Neural progenitor cell (in vitro differentiated cells): Measurements from ENCODE around the gene PRR33. TPM values are rescaled to one million over a fixed set of nuclear protein-coding genes. Genes with fewer than 3 reads are reported as not detected.
"Not testable (repeated sequence)": the region's sequence is repeated elsewhere in the genome, so short reads cannot be mapped to it uniquely, and the experiment has no call there.

ENCODE experiments used
- DNase-seq: peaks from one replicate; pipeline ENCODE4 v3.0.0-alpha.2; 2016; ENCODE audit warnings: low spot score
- H2AFZ ChIP-seq: fragments of 200-600 bp; sonication (generic); replicated peaks from 2 replicates; pipeline ENCODE4 v1.6.1; 2016; ENCODE audit warnings: antibody characterized with exemption
- H3F3A ChIP-seq: fragments of 200-600 bp; sonication (generic); 2 replicates; pipeline ENCODE4 v1.6.1; 2016; ENCODE audit warnings: antibody characterized with exemption, low read depth
- H3K27ac ChIP-seq: fragments of 200-600 bp; sonication (generic); 2 replicates; pipeline ENCODE4 v1.5.1; 2016; ENCODE audit warnings: mild to moderate bottlenecking
- H3K27me3 ChIP-seq: fragments of 200-600 bp; sonication (generic); 2 replicates; pipeline ENCODE4 v1.6.1; 2016; ENCODE audit warnings: mild to moderate bottlenecking, moderate library complexity
- H3K36me3 ChIP-seq: fragments of 200-600 bp; sonication (generic); 2 replicates; pipeline ENCODE4 v1.5.1; 2016
- H3K4me1 ChIP-seq: fragments of 200-600 bp; sonication (generic); 2 replicates; pipeline ENCODE4 v1.6.1; 2016; ENCODE audit warnings: mixed run types
- H3K4me2 ChIP-seq: fragments of 200-600 bp; sonication (generic); 2 replicates; pipeline ENCODE4 v1.6.1; 2016
- H3K4me3 ChIP-seq: fragments of 200-600 bp; sonication (generic); 2 replicates; pipeline ENCODE4 v1.5.1; 2016
- H3K79me2 ChIP-seq: fragments of 200-600 bp; sonication (generic); 2 replicates; pipeline ENCODE4 v1.6.1; 2016; ENCODE audit warnings: low read depth
- H3K9ac ChIP-seq: fragments of 200-600 bp; sonication (generic); 2 replicates; pipeline ENCODE4 v1.6.1; 2016
- H3K9me3 ChIP-seq: fragments of 200-600 bp; sonication (generic); 2 replicates; pipeline ENCODE4 v1.5.1; 2016; ENCODE audit warnings: low read depth
- H4K20me1 ChIP-seq: fragments of 200-600 bp; sonication (generic); 2 replicates; pipeline ENCODE4 v1.6.1; 2016; ENCODE audit warnings: low read depth
- H3K27ac Mint-ChIP-seq: 3 replicates; pipeline ENCODE4 v1.8.0; 2021; ENCODE audit warnings: mixed read lengths
- H3K27me3 Mint-ChIP-seq: 2 replicates; pipeline ENCODE4 v1.8.0; 2022; ENCODE audit warnings: low read depth, mild to moderate bottlenecking, inconsistent platforms, moderate library complexity, mixed read lengths; ENCODE audit not compliant: insufficient read depth
- H3K36me3 Mint-ChIP-seq: 3 replicates; pipeline ENCODE4 v1.8.0; 2021; ENCODE audit warnings: mixed read lengths
- H3K4me1 Mint-ChIP-seq: 3 replicates; pipeline ENCODE4 v1.8.0; 2021; ENCODE audit warnings: mixed read lengths
- H3K4me3 Mint-ChIP-seq: 3 replicates; pipeline ENCODE4 v1.8.0; 2021; ENCODE audit warnings: mild to moderate bottlenecking, moderate library complexity, mixed read lengths
- H3K9me3 Mint-ChIP-seq: 3 replicates; pipeline ENCODE4 v1.8.0; 2020; ENCODE audit warnings: mixed read lengths
- EZH2 ChIP-seq: fragments of 200-600 bp; sonication (generic); IDR thresholded peaks from 2 replicates; pipeline ENCODE4 v1.6.1; 2017; ENCODE audit warnings: antibody characterized with exemption, mild to moderate bottlenecking, moderate library complexity
- EZH2phosphoT487 ChIP-seq: fragments of 200-600 bp; sonication (generic); IDR thresholded peaks from 2 replicates; pipeline ENCODE4 v1.6.1; 2017; ENCODE audit warnings: antibody characterized with exemption
- total RNA-seq: library from RNA; depleted of rRNA; stranded (reverse); fragments of >200 nt; gene quantifications from 2 replicates; pipeline ENCODE4 v1.2.3, GENCODE V29; 2015; ENCODE audit warnings: low replicate concordance
- TF ChIP-seq, protein P1 (sequence below): fragments of 200-600 bp; sonication (generic); IDR thresholded peaks from 2 replicates; pipeline ENCODE4 v1.5.1; 2017; ENCODE audit warnings: antibody characterized with exemption, mild to moderate bottlenecking

PRR33 gene
- total RNA-seq, 1 donor from 2014 or later, result not detected

- no peak for TF ChIP-seq EZH2
- TF ChIP-seq EZH2phosphoT487, result no peak
- TF ChIP-seq, protein P1, sequence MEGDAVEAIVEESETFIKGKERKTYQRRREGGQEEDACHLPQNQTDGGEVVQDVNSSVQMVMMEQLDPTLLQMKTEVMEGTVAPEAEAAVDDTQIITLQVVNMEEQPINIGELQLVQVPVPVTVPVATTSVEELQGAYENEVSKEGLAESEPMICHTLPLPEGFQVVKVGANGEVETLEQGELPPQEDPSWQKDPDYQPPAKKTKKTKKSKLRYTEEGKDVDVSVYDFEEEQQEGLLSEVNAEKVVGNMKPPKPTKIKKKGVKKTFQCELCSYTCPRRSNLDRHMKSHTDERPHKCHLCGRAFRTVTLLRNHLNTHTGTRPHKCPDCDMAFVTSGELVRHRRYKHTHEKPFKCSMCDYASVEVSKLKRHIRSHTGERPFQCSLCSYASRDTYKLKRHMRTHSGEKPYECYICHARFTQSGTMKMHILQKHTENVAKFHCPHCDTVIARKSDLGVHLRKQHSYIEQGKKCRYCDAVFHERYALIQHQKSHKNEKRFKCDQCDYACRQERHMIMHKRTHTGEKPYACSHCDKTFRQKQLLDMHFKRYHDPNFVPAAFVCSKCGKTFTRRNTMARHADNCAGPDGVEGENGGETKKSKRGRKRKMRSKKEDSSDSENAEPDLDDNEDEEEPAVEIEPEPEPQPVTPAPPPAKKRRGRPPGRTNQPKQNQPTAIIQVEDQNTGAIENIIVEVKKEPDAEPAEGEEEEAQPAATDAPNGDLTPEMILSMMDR, result no peak
- Histone ChIP-seq H3K27me3 (peaks cover 9% of the 10 kb centered on the region), H3K4me2 (no peak overlapping the region), H2AFZ (no peak overlapping the region), H3K9ac (no peak overlapping the region), H3F3A (no peaks in the 10 kb centered on the region), H3K4me1 (no peaks in the 10 kb centered on the region), H3K4me3 (no peak overlapping the region), H3K79me2 (no peaks in the 10 kb centered on the region), H3K36me3 (no peaks in the 10 kb centered on the region), H3K9me3 (no peaks in the 10 kb centered on the region), H4K20me1 (no peaks in the 10 kb centered on the region), H3K27ac (no peak overlapping the region)
- Mint-ChIP-seq H3K27me3 (peaks cover 9% of the 10 kb centered on the region), H3K27ac (peak overlapping the region; percentile 92), H3K4me3 (no peak overlapping the region), H3K9me3 (no peaks in the 10 kb centered on the region), H3K4me1 (peaks cover 30% of the 10 kb centered on the region), H3K36me3 (no peaks in the 10 kb centered on the region)
- DNase-seq, result no peak
Measured at GRCh38 chr11:1875093-1875850, 16.4 kb downstream of the PRR33 start.

DNA sequence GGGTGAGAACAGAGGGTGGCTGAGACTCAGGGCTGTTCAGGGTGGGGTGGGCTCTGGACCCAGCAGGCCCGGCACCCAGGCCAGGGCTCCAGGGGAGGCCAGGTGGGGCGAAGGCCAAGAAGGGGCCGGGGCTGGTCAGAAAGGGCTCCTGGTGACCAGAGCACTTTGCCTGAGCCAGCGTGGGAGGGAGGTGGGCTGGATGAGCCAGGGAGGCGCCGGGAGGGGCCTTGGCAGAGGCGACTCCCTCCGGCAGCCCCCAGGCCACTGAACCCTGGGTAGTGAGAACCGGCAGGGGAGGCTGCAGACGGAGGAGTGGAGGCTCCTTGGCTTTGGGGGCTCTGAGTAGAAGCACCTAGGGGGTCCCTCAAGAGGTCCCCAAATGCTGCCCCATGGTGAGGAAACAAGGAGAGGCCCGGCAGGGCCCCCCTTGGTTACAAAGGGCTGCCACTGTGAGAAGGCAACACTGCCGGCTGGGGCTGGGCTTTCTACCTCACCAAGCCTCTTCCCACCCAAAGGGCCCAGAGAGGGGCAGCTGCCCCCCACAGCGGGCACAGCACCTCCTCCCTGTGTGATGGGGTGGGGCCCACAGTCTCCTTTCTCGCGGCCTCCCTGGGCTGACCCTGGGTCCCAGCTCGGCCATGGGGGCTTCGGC lies 17.1 kb downstream of the PRR33 start:
- not testable (repeated sequence) for H3K4me1 ChIP-seq, H3K4me3 Mint-ChIP-seq, H2AFZ ChIP-seq, H3K9me3 Mint-ChIP-seq, H3K36me3 Mint-ChIP-seq, H3K9me3 ChIP-seq, H3K27ac Mint-ChIP-seq, H3K4me2 ChIP-seq, H3K79me2 ChIP-seq, H3K27ac ChIP-seq, H3K36me3 ChIP-seq, H3K9ac ChIP-seq, DNase-seq, H4K20me1 ChIP-seq, H3F3A ChIP-seq, H3K4me3 ChIP-seq
- H3K27me3 ChIP-seq, result peaks cover 16% of the 10 kb centered on the region
- peaks cover 30% of the 10 kb centered on the region for H3K4me1 Mint-ChIP-seq
- peaks cover 11% of the 10 kb centered on the region for H3K27me3 Mint-ChIP-seq

DNA sequence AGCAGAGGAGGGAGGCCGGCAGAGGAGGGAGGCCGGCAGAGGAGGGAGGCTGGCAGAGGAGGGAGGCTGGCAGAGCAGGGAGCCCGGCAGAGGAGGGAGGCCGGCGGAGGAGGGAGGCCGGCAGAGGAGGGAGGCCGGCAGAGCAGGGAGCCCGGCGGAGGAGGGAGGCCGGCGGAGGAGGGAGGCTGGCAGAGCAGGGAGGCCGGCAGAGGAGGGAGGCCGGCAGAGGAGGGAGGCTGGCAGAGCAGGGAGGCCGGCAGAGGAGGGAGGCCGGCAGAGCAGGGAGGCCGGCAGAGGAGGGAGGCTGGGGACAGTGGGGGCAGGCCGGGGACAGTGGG lies 17.9 kb downstream of the PRR33 start:
- H3K9me3 Mint-ChIP-seq, H3K79me2 ChIP-seq, H4K20me1 ChIP-seq, H3K27ac Mint-ChIP-seq, H3K36me3 ChIP-seq, H3K9me3 ChIP-seq, H3K36me3 Mint-ChIP-seq, H3K9ac ChIP-seq, H3K4me1 ChIP-seq, DNase-seq, H3K27ac ChIP-seq, H3F3A ChIP-seq, H3K4me2 ChIP-seq, H2AFZ ChIP-seq, H3K4me3 ChIP-seq: not testable (repeated sequence)
- H3K27me3 ChIP-seq, result peaks cover 16% of the 10 kb centered on the region
- H3K27me3 Mint-ChIP-seq, result peaks cover 17% of the 10 kb centered on the region
- peak overlapping the region; percentile 66 for H3K4me3 Mint-ChIP-seq
- peaks cover 37% of the 10 kb centered on the region for H3K4me1 Mint-ChIP-seq

- Histone ChIP-seq H3K36me3 (no peaks in the 10 kb centered on the region), H3K27me3 (peaks cover 16% of the 10 kb centered on the region), H3K9me3 (no peaks in the 10 kb centered on the region), H3K4me1 (no peaks in the 10 kb centered on the region), H3K79me2 (no peaks in the 10 kb centered on the region), H3K27ac (no peak overlapping the region), H3K4me3 (no peak overlapping the region), H3K4me2 (no peak overlapping the region), H2AFZ (no peak overlapping the region), H3F3A (no peaks in the 10 kb centered on the region), H3K9ac (no peak overlapping the region), H4K20me1 (no peaks in the 10 kb centered on the region)
- Mint-ChIP-seq H3K9me3 (no peaks in the 10 kb centered on the region), H3K36me3 (no peaks in the 10 kb centered on the region), H3K27me3 (peaks cover 17% of the 10 kb centered on the region), H3K4me1 (peaks cover 37% of the 10 kb centered on the region), H3K27ac (peak overlapping the region; percentile 63), H3K4me3 (peak overlapping the region; percentile 66)
- TF ChIP-seq EZH2phosphoT487, result no peak
- no peak for TF ChIP-seq EZH2
- TF ChIP-seq, protein P1, result no peak
- DNase-seq, result peak; percentile 39
Measured at GRCh38 chr11:1873048-1873812, 18.5 kb downstream of the PRR33 start.
